PC-3 (cell line): Measurements from ENCODE around the gene OR8B8. TPM values are rescaled to one million over a fixed set of nuclear protein-coding genes. Genes with fewer than 3 reads are reported as not detected.

Experiments used
- ATAC-seq: fragments of 200-7000 bp; cut with Tn5 transposase; 2 replicates; pipeline ENCODE4 v1.9.1; 2020; ENCODE audit warnings: mild to moderate bottlenecking, moderate library complexity
- BruUV-seq: library from RNA; stranded (reverse); fragments of 400-500 nt; replicated peaks from 2 replicates; lab custom pipeline; 2021; lab: Mats Ljungman, UMichigan
- CTCF ChIA-PET: fragments of 300-600 bp; sonication (Branson Sonifier 250); formaldehyde crosslinking; loops from one replicate; lab custom pipeline; 2022; ENCODE audit warnings: antibody characterized with exemption; lab: Charles Lee
- POLR2A ChIA-PET: fragments of 300-600 bp; sonication (Branson Sonifier 250); formaldehyde crosslinking; loops from one replicate; lab custom pipeline; 2022; ENCODE audit warnings: antibody characterized with exemption; ENCODE audit not compliant: unreplicated experiment; lab: Charles Lee
- DNase-seq: peaks from one replicate; pipeline ENCODE4 v3.0.0-alpha.2; 2015
- H2AFZ ChIP-seq: fragments of 300-600 bp; sonication (generic); 2 replicates; pipeline ENCODE4 v1.6.0; 2016; ENCODE audit warnings: antibody characterized with exemption, low read length
- H3F3A ChIP-seq: fragments of 300-600 bp; sonication (generic); one replicate; pipeline ENCODE4 v1.6.0; 2017; ENCODE audit warnings: antibody characterized with exemption, low read length, control low read depth, mild to moderate bottlenecking; ENCODE audit not compliant: unreplicated experiment
- H3K27ac ChIP-seq: fragments of 300-600 bp; sonication (generic); 2 replicates; pipeline ENCODE4 v1.5.1; 2016; ENCODE audit warnings: mild to moderate bottlenecking, low read length
- H3K27me3 ChIP-seq: fragments of 300-600 bp; sonication (generic); 2 replicates; pipeline ENCODE4 v1.6.1; 2016; ENCODE audit warnings: low read length, mixed read lengths
- H3K36me3 ChIP-seq: fragments of 300-600 bp; sonication (generic); 2 replicates; pipeline ENCODE4 v1.6.1; 2016; ENCODE audit warnings: low read depth, mixed run types, low read length, mixed read lengths
- H3K4me1 ChIP-seq: fragments of 300-600 bp; sonication (generic); 2 replicates; pipeline ENCODE4 v1.5.1; 2016; ENCODE audit warnings: low read length; ENCODE audit not compliant: insufficient read depth
- H3K4me2 ChIP-seq: fragments of 300-600 bp; sonication (generic); 2 replicates; pipeline ENCODE4 v1.6.0; 2016; ENCODE audit warnings: low read length
- H3K4me3 ChIP-seq: fragments of 300-600 bp; sonication (generic); 2 replicates; pipeline ENCODE4 v1.5.1; 2016; ENCODE audit warnings: mild to moderate bottlenecking, low read length, mixed read lengths
- H3K79me2 ChIP-seq: fragments of 300-600 bp; sonication (generic); 2 replicates; pipeline ENCODE4 v1.6.1; 2017; ENCODE audit warnings: low read length, mixed read lengths
- H3K9ac ChIP-seq: fragments of 300-600 bp; sonication (generic); 2 replicates; pipeline ENCODE4 v1.6.0; 2016; ENCODE audit warnings: mild to moderate bottlenecking, low read length
- H3K9me2 ChIP-seq: fragments of 300-600 bp; sonication (generic); replicated peaks from 2 replicates; pipeline ENCODE4 v1.6.1; 2016; ENCODE audit warnings: mixed run types, low read length, mixed read lengths
- H3K9me3 ChIP-seq: fragments of 300-600 bp; sonication (generic); 2 replicates; pipeline ENCODE4 v1.6.1; 2016; ENCODE audit warnings: low read length, mixed read lengths
- H4K20me1 ChIP-seq: fragments of 300-600 bp; sonication (generic); 2 replicates; pipeline ENCODE4 v1.6.1; 2016; ENCODE audit warnings: low read length, mixed read lengths
- CTCF ChIP-seq: fragments of 300-600 bp; sonication (generic); conservative IDR thresholded peaks from 2 replicates; pipeline ENCODE4 v1.5.1; 2017; ENCODE audit warnings: antibody characterized with exemption, low read depth, mild to moderate bottlenecking, low read length
- EZH2 ChIP-seq: fragments of 300-600 bp; sonication (generic); IDR thresholded peaks from one replicate; pipeline ENCODE4 v1.6.1; 2017; ENCODE audit warnings: antibody characterized with exemption, mild to moderate bottlenecking, low read length; ENCODE audit not compliant: unreplicated experiment
- EZH2phosphoT487 ChIP-seq: fragments of 300-600 bp; sonication (generic); IDR thresholded peaks from 2 replicates; pipeline ENCODE4 v1.6.1; 2018; ENCODE audit warnings: mild to moderate bottlenecking, antibody characterized with exemption, low read length, borderline replicate concordance
- intact Hi-C: fragments of 100-400 bp; cut with micrococcal nuclease; formaldehyde crosslinking; loops from 2 replicates; pipeline ENCODE4 v1.9.0; 2023
- total RNA-seq: library from RNA; depleted of rRNA; stranded (reverse); fragments of >200 nt; gene quantifications from 2 replicates; pipeline ENCODE4 v1.2.3, GENCODE V29; 2014

Gene OR8B8
- total RNA-seq, 1 experiment from 2014 or later = not detected

- no TSS peak for BruUV-seq
- Histone ChIP-seq H3K79me2 (no peaks in the 10 kb centered on the region), H3K4me2 (no peak overlapping the region), H3K27me3 (peaks cover 62% of the 10 kb centered on the region), H4K20me1 (no peaks in the 10 kb centered on the region), H3F3A (no peaks in the 10 kb centered on the region), H3K36me3 (no peaks in the 10 kb centered on the region), H3K27ac (no peak overlapping the region), H3K9ac (no peak overlapping the region), H3K9me2 (no peaks in the 10 kb centered on the region), H3K9me3 (no peaks in the 10 kb centered on the region), H3K4me1 (no peaks in the 10 kb centered on the region), H2AFZ (no peak overlapping the region), H3K4me3 (no peak overlapping the region)
- no peak for TF ChIP-seq EZH2phosphoT487
- TF ChIP-seq EZH2 = no peak
- no peak for TF ChIP-seq CTCF
- ATAC-seq (no peak), DNase-seq (no peak)
- POLR2A ChIA-PET = no interaction called here
- CTCF ChIA-PET = no interaction called here
- intact Hi-C loops = no loop called here
Measured at GRCh38 chr11:124454552-124454951, 9.1 kb upstream of the OR8B8 start.

GRCh38 chr11:124446916-124447315 lies 1.4 kb upstream of the OR8B8 start:
- Histone ChIP-seq H3K36me3 (no peaks in the 10 kb centered on the region), H3K9me3 (no peaks in the 10 kb centered on the region), H2AFZ (no peak overlapping the region), H3K9me2 (no peaks in the 10 kb centered on the region), H4K20me1 (no peaks in the 10 kb centered on the region), H3K4me2 (no peak overlapping the region), H3K27ac (no peak overlapping the region), H3K27me3 (peaks cover 38% of the 10 kb centered on the region), H3K9ac (no peak overlapping the region), H3K4me3 (no peak overlapping the region), H3K4me1 (no peaks in the 10 kb centered on the region), H3F3A (no peaks in the 10 kb centered on the region), H3K79me2 (no peaks in the 10 kb centered on the region)
- BruUV-seq = no TSS peak
- CTCF ChIA-PET = no interaction called here
- TF ChIP-seq CTCF (no peak), EZH2 (no peak), EZH2phosphoT487 (no peak)
- ATAC-seq (no peak), DNase-seq (no peak)
- POLR2A ChIA-PET = no interaction called here
- intact Hi-C loops = no loop called here

- POLR2A ChIA-PET = no interaction called here
- CTCF ChIA-PET = no interaction called here
- Histone ChIP-seq H3K4me1 (no peaks in the 10 kb centered on the region), H3F3A (no peaks in the 10 kb centered on the region), H3K4me2 (no peak overlapping the region), H3K9me2 (no peaks in the 10 kb centered on the region), H3K79me2 (no peaks in the 10 kb centered on the region), H3K9ac (no peak overlapping the region), H3K36me3 (no peaks in the 10 kb centered on the region), H3K27ac (no peak overlapping the region), H2AFZ (no peak overlapping the region), H3K4me3 (no peak overlapping the region), H4K20me1 (no peaks in the 10 kb centered on the region), H3K27me3 (peaks cover 74% of the 10 kb centered on the region), H3K9me3 (no peaks in the 10 kb centered on the region)
- no peak for DNase-seq
- BruUV-seq = no TSS peak
- no peak for TF ChIP-seq CTCF
- no peak for TF ChIP-seq EZH2
- no peak for TF ChIP-seq EZH2phosphoT487
- ATAC-seq = no peak
- intact Hi-C loops = no loop called here
Measured at GRCh38 chr11:124442847-124443246, 2.6 kb downstream of the OR8B8 start.
